Stimulated activated CD8-positive, alpha-beta memory T cell treated with anti-CD3 and anti-CD28 coated beads, Interleukin-2, amount 100 ng/mL, for 48 hours (primary cell): Measurements from ENCODE around the gene REPIN1.
A peak's percentile ranks its signal among the peaks of the same experiment; 100 is the strongest.
"Not testable (repeated sequence)": the region's sequence is repeated elsewhere in the genome, so short reads cannot be mapped to it uniquely, and the experiment has no call there.

Source experiments
- DNase-seq, 2 donors: peaks; one replicate each; pipeline ENCODE4 v3.0.0-alpha.2; 2020; ENCODE audit warnings: low read depth in 2 of 2

REPIN1 gene

DNA sequence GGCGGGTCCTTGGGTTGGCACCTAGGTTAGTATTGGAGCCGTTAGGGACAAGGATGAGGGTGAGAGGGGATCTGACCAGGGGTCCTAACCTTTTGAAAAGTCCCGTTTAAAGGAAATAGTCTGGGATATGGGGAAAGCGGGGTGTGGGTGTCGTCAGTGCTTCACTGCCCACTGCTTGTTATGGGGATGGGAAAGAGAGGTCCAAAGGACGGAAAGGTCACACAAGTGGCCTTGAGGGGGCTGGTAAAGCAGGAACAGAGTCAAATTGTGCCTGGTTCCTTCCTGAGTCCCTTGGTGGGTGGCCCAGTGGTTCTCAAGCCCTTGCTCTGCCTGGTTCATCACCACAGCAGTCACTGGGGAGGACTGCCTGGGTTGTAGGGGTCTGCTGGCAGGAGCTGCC, 7.9 kb downstream of the REPIN1 start:
- no peak for DNase-seq

GRCh38 chr7:150377196-150377595, 8.6 kb downstream of the REPIN1 start:
- DNase-seq: no peak

- no peak for DNase-seq
Measured at GRCh38 chr7:150377635-150378034, 9.0 kb downstream of the REPIN1 start.

GRCh38 chr7:150378115-150378852, 9.7 kb downstream of the REPIN1 start:
- peak; percentile 15 to 20 for DNase-seq

GRCh38 chr7:150378853-150379440, 10.3 kb downstream of the REPIN1 start, which contains the start of gene ZNF775:
ZNF775 (plus strand) TSS chr7:150379330; CDS start chr7:150388471, 9,141 bp downstream.
- DNase-seq: peak; percentile 87 to 91

DNA sequence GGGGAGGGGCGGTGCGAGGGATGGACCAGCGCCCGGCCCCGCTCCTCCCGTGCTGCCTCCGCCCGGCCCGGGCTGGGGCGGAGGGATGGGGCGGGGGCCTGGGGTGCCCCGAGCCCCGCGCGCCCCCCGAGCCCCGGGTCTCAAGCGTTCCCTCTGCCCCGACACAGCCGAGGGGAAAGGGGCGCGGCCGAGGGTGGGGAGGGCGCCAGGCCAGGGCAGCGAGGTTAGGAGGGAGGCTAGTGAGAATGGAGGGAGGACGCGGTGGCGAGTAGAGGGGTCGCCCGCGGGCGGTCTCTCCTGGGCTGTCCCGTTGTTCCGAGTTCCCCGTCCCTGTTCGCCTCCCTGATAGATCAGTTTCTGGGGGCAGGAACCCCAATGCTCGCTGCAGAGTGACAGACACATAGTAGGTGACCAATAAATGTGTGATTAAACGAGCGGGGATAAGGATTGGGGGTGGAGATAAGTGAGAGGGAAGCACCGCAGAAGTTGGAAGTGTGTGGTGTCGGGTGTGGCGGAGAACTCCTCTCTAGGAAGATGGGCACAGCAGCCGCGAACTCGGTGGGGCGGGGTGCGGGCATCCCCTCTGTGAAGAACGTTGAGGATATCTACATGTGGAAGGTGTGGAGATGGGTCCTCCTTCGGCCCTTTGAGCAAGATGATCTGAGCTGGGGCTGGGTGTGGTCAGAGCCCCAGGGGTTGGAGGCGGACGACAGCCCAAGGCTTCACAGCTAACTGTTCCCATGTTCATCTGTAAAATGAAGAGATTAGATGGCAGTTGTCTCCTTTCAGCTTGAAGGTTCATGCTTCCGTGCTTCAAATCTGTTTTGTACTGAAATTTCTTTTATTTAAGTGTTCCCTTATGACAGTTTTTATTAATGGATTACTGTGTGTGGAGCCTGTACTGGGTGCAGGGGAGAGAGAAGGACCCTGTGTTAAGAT, 11.1 kb downstream of the REPIN1 start:
- DNase-seq: no peak

- DNase-seq: no peak
Measured at GRCh38 chr7:150380463-150380862, 11.8 kb downstream of the REPIN1 start.

- no peak for DNase-seq
Measured at GRCh38 chr7:150381096-150381495, 12.5 kb downstream of the REPIN1 start.

GRCh38 chr7:150381785-150382122, 13.1 kb downstream of the REPIN1 start:
- DNase-seq: no peak

GRCh38 chr7:150382123-150382843, 13.7 kb downstream of the REPIN1 start:
- no peak for DNase-seq

DNA sequence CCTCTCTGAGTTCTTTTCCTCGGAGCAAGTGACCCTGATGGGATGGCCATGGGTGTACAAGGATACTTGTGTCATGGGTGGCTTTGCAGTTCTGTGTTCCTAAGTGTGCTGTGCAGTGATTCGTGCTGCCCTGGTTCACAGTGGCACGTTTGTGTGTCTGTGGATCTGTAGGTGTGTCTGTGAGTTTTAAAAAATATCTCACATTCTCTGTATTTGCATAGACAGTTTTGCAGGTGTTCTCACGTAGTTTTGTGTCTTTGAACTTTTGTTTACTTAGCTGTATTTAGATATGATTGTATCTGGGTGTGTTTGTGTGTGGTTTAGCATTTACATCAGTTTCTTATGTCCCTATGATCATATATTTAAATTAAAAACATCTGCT, 14.2 kb downstream of the REPIN1 start:
- DNase-seq: no peak

DNA sequence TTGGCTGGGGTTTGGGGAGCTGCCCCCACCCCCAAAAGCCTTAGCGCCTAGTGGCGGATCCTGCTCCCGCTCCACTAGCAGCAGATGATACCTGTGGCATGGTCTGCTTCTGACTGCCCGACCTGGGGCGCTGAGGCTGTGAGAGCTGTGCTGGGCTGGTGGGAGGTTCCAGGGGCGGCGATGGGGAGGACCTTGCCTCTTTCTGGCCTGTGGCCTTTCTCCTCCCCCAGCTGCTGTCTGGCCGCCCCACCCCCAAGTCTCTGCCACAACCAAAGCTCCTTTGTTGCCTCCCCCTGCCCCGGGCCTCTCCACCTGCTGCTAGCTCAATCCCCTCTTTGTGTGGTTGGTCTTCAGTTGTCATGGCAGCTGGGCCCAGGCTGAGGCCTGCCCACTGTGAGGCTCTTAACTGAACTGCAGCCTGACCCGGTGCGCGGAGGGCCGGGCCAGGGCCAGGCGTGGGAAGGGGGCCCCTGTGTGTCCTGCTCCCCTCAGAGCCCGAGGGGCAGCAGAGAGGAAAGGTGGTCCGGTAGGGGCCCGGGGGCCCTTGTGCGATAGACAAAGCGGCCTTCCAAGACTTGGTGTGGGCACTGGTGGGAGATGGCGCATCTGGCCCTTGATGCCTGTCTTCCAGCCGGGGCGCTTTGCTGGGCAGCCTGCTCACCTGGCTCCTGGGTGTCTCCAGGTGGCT, 15.2 kb downstream of the REPIN1 start:
- DNase-seq: no peak

- no peak for DNase-seq
Measured at GRCh38 chr7:150384406-150385301, 16.0 kb downstream of the REPIN1 start.

DNA sequence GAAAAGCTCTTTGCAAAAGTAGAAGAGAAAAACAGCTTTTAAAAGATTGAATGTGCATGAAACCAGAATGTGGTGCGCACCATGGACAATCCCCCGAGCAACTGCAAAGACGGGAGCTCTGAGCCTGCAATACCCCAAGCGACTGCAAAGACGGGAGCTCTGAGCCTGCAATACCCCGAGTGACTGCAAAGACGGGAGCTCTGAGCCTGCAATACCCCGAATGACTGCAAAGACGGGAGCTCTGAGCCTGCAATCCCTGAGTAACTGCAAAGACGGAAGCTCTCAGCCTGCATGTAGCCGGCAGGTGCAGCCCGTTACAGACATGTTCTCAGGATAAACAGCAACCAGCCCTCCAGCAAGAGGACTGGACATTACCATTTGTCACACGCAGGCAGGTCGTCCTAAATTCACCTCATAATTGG, 16.7 kb downstream of the REPIN1 start:
- no peak for DNase-seq

- not testable (repeated sequence) for DNase-seq
Measured at GRCh38 chr7:150385884-150386283, 17.3 kb downstream of the REPIN1 start.

DNA sequence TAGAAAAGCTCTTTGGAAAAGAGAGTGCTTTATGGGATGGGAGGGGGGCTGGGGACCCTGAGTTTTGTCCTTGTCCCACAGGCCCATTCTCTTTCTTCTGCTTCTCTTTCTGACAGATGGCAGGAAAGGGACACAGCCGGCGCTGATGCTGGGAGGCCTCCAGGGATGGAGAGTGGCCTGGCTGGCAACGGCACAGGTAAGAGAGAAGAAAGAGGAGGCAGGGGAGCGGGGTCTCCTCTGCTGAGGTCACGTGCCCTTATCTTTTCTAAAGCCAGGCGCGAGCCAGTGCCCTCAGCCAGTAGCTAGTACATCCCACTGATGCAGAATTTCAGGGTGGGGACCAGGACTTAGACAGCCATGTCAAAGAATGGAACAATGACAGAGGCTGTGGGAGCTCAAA, 19.7 kb downstream of the REPIN1 start:
- DNase-seq: no peak

DNA sequence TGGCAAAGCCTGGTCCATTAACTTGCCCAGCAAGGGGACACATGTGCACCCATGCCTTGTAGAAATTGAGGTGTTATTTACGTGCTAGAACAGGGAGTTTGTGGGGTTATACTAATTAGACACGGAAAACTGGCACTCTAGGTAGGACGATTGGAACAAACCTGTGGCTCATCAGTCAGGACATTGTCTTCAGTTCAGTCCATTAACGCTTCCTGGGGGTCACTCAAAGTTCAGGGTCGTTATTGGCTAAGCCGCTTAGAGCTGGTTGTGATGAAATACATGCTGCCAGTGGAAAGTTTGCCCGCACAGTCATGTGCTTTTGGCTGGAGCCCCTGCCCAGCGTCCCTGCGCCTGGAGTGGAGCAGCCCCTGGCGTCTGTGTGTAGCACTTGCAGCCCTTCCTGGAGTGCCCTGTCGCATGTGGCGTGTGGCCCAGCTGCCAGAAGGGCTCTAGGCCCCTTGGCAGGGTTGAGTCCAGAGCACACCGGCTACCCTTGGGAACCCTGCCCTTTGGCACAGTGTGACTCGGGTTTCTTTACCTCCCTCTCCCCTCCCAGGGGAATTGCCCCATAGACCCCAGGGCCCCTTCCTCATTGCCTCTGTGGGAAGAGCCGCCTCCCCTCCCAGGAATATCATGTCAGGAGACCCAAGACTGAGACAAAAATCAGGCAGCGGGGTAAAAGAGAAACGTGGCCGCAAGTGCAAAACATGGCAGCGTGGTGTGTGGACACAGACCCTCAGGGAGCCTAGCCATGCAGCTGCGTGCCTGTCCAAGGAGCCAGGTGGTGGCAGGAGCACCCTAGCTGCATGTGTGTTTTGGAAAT, 20.3 kb downstream of the REPIN1 start:
- no peak for DNase-seq

GRCh38 chr7:150389532-150389816, 20.9 kb downstream of the REPIN1 start:
- DNase-seq: no peak

- DNase-seq: no peak
Measured at GRCh38 chr7:150390205-150390604, 21.6 kb downstream of the REPIN1 start.

DNA sequence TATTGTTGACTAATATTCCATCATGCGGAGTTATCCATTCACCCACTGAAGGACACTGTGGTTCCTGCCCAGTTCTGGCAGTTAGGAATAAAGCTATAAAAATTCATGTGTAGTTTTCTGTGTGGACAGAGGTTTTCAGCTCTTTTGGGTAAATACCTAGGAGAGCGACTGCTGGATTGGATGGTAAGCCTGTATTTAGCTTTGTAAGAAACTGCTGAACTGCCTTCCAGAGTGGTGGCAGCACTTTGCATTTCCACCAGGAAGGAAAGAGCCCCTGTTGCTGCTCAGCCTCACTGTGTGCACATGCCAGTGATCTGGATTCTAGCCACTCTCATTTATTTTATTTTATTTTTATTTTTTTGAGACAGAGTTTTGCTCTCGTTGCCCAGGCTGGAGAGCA, 24.7 kb downstream of the REPIN1 start:
- DNase-seq: no peak
